Activated CD4-positive, CD25-positive, alpha-beta regulatory T cell (primary cell): Measurements from ENCODE around the gene ZNF385D.

Experiments used
- DNase-seq, 4 experiments: peaks; one replicate each; lab custom pipeline; 2025; lab: John Stamatoyannopoulos, UW

The ZNF385D gene

DNA sequence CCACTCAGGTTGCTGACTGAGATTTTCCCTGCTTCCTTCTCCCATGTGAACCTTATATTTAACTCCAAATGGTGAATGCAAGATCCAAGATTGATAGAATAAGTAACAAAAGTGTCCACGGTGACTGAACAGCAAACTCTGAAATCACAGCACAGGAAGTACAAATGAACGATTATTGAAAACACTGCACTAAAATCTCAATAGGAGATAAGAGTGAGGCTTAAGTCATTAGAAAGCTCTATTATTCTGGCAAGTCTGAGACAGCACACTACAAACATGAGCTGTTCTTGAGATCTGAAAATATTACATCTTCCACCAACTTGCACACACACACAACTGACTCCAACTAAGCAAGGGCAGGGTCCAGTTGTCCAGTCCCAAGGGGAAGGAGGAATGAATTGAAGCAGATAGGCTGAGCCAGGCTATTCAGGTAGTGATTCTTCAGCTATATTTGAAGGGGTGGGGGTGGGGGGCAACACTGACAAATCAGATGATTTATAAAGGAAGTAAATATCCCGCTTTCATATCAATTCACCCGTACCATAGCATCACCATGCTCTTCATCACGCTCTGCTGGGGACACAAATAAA, 2.9 kb downstream of the ZNF385D start:
- DNase-seq, result no peak

DNA sequence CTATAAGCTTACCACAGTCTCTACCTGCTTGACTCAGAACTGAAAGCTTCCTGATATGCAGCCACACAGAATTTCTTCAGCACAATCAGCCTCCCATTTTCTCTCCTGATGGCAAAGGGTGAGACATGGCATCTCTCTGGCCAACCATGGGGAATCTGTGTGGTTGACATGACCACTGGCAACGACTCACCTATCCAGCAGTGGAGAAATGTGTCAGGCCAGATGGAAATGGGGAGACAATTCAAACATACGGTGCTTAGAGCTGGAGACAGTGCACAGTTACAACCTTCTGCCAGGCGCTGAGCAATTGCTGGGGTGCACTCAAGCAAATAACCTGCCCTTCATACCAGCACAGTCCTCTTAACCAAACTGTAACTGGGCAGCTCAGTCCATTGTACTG, 3.6 kb downstream of the ZNF385D start:
- DNase-seq, result no peak

DNA sequence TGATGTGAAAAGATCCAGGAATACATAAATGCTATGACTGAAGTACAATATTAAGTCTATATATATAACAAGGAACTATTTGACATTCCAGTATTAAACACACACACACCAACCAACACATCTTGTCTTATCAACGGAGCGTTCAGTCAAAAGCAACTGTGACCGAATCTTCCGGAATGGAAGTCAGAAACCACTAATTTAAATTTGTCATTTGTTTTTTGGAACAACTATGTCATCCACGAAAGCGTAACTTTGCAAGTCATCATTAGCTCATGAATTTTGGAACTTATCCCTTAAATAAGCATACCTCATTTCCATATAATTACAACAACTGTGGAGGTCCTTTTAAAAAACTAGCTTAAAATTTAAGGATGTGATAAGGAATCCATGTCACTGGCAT, 5.0 kb downstream of the ZNF385D start:
- DNase-seq, result no peak

DNA sequence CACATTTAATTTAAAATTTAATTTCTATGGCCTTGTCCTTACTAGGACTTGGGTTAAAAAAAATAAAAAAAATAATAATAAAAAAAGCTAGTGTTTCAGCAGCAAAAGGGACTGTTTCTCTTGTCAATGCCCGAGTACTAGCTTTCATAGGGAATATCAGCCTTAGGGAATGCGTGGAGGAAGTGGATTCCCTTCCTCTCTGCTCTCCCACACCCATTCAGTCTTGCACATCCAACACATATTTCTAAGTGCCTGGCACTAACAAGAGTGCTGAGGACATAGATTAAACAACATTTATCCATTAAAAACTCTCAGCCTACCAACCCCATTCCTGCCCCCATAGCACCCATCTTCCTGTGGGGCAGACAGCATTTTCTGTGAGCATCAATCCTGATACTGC, 6.2 kb downstream of the ZNF385D start:
- no peak for DNase-seq

DNA sequence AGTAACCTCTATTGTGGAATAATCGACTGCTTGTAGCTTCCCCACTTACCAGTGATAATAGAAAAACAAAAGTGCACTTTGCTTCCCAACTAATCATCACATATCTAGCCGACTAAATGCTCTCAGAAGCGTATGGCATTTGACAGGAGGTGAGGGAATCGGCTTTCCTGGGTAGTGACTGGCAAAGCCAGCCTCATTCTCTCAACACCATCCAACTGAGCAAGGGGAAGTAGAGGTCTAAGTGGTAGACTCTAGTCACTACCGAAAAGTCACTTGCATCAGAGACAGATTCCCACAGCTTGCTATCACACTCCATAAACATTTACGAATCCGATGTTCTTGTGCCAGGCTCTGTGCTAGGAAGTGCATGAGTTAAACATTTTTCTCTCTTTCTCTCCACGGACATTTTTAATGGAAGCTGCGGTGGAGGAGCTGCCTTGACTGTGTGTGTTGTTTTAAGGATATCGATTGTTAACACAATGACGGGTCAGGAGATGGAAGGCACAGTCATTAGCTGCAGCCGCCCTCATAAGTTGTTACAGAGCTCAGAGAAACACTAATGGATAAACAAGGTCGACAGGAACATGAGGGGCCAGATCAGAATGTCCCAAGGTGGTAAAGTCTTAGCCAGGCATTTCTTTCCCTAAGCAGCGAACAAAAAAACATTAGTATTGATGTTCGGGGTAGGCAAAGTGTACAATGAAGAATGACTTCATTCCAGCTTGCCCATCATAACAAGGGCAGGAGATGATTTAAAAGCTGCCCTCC, 11.9 kb downstream of the ZNF385D start:
- DNase-seq, result no peak

DNA sequence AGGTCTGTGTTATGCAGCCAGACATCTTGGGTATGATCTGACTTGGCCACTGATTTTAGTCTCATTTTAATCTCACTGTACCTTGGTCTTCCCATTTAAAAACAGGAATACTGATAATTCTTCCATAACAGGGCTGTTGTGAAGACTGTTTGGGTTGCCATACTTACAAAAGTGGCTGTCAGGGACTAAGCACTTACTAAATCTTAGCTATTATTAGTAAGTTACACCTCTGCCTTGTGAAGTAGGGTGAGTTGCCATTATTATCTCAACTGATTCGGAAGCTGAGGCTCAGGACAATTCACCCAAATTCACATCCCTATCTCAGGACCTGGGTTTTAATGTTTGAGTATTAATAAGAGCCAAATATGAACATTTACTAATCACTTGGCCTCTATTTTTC, 12.7 kb downstream of the ZNF385D start:
- no peak for DNase-seq

DNA sequence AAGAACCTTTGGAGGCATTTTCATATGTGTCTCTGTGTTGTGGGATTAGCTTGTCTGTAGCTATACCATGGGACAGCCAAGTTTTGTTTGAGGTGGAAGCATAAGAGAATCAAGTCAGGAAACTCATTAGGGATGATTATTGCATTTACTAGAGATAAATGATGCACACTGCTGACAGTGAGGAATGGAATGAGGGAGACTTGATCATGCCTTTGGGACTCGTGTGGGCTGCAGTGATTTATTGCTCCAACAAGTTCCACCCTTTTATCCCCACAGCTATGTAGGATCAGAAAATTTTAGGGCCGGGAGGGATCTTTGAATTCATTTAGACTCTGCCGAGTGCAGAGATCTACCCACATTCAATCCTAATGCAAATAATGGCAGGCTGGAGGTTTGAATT, 16.3 kb downstream of the ZNF385D start:
- no peak for DNase-seq

DNA sequence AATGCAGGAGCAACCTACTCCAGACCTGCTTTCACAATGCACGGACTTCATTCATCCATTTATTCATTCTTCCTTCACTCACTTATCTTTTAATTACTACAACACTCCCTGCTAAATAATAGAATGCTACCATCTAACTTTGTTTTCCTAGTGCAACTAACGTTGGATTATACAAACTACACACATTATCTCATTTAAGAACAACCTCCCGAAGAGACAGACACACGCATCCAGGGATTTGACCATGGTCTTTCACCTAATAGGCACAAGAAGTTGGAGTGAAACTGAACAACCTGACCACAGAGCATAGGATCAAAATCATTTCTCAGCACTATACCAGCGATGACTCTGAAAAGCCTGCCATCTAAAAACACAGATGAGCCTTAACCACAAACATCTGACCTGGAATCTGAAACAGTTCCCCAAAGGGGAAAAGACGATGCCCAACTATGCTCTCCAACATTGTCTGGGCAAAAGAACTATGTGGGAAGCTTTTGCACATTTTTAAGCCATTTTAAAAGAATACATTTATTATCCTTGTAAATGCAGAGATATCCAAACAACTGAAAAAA, 21.0 kb downstream of the ZNF385D start:
- DNase-seq, result no peak

DNA sequence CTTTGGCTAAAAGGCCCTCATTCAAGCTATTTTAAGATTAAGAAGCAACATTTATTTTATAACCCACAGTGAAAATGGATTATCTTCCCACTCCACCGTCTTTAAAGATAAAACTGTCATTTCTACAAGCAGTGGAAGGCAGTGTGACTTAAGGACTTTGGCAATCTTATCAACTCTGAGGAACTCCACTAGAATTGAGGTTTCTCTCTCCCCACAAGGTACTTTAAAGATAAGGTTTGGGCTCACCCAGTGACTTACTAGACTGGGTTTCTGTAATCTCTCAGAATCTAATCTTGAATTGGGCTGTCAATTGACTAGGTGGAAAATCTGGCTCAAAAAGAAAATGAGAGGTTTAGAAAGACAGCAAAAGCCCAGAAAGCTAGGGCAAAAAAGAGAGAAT, 21.7 kb downstream of the ZNF385D start:
- DNase-seq, result no peak

DNA sequence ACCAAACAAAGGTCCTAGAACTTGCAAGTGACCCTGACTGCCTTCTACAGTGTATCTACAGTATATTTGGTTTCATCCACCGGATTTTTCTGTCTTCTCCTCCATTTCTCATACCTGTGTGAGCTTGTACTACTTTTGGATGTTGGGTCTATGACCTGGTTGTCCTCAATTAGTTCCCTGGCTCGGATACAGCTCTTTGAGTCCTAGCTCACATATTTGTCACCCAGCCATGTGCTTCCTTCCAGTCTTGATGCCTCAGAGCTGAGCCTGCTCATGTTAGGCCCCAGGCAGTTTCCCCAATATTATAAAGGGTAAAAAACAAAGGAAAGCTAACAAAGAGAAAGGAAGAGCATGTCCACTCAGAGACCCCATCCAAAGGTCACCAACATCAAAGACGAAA, 28.2 kb downstream of the ZNF385D start:
- no peak for DNase-seq

DNA sequence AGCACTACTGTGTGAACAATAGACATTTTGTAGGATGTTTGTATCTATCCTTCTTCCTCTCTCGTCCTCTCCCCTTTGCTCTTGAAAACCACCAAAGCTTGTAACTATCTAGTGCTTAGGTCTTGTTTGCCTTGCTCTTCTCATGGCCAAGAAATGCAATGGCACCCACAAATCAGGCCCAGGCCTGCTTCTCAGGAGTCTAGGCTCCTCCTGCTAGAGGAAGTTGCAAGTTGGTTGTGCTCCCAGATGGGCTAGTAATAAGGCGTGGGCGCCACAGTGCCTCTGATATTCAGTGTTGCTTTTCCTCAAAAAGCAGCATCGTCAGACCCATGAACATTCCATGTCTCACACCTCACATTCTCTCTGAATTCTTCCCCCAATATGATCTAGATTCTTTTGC, 28.7 kb downstream of the ZNF385D start:
- no peak for DNase-seq

DNA sequence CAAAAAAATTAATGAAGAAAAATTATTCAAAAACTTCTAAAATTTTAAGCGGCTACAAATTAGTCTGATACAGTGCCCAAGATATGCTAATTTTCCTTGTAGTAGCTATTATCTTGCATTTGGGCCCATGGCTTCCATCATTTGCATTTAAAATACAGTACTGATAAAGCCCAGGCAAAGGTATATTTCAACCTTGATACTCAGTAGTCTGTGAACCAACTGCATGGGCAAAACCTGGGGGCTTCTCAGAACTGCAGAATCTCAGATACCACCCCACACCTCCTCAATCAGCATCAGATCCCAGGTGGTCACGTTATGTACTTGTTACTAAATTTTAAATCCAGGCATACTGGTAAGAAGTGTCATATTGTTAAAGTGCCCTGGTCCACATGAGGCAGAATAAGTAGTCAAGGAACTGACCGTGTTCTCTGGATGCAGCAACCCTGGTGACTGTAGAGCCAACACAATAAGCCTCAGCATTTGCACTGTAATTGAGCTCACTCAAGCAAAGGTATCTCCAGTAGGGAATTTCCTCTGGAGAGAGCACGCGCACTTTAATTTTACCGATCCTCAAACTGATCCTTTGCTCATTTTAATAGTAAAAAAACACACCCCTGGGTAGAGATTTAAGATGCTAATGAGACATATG, 31.9 kb downstream of the ZNF385D start:
- DNase-seq, result no peak

DNA sequence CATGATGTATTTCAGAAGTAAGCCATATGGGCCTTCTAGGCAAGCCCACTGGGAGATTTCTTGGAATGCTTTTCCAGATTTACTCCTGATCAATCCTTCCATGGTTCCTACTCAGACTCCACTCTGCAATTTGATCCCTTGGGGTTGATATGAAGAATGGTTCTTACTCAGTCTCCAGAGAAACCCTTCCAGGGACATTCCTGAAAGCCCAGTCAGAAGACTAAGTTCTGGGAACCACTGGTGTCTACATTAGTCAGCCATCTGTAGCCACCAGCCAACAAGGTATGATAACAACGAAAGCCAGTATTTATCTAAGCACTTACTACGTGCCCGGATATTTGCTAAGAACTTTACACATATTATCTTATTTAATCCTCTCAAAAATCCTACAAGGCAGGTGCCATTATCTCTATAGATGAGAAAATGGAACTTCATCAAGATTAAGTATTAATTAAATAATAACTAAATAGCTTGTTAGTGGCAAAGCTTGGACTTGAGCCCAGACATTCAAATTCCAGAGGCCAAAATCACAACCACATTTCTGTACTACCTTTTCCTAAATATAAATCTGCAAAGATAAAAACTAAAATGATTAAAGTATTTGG, 32.7 kb downstream of the ZNF385D start:
- DNase-seq, result no peak

DNA sequence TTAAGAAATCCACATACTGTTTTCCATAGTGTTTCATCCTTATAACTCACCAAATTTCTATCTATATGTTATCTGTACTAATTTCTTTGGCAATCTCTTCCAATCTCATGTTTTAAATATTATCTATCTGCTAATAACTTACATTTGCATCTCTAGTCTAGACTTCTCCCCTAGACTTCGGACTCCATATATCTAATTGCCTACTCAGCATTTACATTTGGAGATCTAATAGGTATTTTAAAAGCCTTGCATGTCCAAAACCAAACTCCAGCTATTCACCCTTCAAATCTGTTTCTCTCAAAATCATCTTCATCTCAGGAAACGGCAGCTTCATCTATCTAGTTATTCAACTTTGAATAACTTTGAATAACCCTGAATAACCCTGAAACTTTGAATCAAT, 35.3 kb downstream of the ZNF385D start:
- no peak for DNase-seq

DNA sequence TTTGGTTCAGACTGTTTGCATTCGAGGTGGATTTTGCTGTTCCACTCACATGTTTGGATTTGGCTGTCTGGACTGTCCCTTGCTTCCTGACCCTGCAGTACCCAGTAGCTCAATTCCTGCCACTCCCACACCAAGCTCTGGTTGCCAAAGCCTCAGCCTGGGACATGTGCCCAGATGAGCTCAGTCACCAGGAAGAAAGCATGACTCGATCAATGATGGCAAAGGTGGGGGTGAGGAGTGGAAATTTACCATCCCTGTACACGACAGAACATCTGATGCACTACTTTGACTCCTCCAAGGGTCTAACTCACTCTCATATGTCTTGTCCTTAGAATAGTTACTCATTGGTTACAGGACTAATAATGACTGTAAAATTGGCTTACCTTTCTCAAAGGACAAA, 45.2 kb downstream of the ZNF385D start:
- DNase-seq, result no peak

DNA sequence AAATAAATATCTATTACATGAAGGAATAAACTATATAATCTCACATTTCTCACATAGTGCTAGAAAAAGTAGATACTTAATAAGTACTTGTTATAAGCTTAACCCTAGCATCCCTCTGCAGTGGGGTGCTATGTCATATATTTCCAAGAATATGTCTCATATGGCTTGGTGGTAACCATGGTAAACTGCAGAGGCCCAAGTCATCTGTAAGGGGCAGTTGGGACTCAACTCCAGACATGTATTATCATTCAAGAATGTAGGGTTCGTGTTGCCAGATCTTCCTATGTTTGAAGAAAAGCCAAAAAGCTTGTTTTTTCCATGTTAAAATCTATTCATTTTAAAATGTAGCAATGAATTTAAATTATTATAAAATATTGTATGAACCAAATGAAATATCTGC, 46.2 kb downstream of the ZNF385D start:
- no peak for DNase-seq

DNA sequence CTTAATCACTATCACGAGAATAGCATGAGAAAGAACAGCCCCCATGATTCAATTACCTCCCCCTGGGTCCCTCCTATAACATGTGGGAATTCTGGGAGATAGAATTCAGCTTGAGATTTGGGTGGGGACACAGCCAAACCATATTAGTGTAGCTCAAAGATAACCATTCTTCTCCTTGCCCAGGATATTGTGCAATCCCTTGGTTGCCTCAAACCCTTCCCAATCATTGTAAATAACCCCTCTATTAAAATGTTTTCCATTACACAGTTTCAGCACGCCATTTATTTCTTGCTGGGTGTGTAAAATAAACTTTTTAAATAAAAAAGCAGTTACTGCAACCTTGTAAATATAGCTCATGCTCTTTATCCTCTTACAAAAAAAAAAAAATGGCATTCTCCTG, 47.7 kb downstream of the ZNF385D start:
- no peak for DNase-seq

DNA sequence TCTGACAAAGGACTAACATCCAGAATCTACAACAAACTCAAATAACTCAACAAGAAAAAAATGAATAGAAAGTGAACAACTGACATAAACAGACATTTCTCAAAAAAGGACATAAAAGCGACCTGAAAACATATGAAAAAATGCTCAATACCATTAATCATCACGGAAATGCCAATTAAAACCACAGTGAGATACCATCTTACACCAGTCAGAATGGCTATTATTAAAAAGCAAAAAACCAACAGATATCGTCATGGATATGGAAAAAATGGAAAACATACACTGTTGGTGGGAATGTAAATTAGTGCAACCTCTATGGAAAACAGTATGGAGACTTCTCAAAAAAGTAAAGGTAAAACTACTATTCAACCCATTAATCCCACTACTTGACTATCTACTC, 53.3 kb downstream of the ZNF385D start:
- no peak for DNase-seq

DNA sequence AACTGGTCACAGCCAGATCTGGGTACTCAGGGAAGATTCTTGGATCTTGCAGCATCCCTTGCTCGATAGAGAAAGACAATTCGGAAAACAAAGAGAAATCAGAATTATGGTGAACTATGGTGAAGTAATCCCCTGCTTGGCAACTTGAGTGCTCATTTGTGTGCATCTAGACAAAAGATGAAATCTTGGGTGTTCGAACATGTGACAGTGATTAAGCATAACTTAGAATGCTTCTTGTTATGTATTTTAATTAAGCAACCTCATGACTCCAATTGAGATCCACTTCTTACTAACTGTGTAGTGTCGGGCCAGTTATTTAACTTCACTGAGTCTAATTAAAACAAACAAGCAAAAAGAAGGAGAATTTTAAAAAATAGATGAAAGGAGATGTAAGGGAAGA, 56.5 kb downstream of the ZNF385D start:
- DNase-seq, result no peak

DNA sequence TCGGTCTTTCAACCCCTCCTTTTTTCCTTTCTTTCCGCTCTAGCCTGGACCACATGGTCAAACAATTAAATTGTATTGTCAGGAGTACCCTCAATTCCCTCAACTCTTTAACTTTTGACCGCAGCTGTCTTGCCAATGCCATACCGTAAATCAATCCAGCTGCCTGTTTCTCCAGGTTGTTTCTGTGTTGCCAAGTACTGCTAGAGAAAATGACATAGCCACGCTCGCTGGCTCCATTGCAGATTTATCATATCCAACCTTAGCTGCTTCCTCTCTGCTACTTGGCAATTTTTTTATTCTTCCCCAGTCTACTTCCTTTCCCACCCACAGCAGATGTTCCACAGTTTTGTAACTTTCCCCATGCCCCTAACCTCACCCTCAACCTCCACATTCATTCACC, 60.0 kb downstream of the ZNF385D start:
- DNase-seq, result no peak

DNA sequence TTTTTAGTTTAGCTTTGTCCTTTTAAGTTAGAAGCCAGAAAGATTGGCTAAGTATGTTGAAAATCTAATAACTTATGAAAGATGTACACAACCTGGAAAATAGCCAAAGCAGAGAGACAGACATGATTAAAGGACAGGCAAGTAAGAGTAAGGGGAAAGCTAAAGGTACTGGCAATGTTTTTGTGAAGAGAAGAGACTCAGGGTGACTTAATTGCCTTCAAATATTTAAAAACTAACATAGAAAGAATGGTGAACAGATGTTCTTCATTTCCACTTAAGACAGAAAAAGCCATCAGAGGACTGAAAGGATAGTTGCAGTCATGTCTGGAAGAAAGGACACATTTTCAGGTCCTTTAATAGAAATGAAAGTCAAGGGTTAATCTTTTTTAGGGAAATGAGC, 68.8 kb downstream of the ZNF385D start:
- DNase-seq, result no peak

DNA sequence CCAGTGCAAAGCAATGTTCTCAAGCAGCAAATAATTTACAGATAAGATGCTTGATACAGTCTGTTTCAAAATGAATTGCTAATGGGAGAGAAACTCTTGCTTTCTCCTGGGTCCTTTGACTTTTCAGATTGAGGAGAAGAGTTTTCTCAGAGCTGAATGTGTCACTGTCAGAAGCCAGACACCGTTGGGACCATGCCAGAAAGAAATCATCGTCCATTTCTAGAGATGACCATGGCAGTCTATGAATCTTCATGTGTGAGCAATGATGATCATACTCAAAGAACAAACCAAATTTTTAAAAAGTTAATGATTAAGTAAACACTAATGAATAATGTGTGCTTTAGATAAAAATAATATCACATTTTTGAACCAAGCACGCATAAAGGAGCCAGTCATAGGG, 77.6 kb downstream of the ZNF385D start:
- no peak for DNase-seq

DNA sequence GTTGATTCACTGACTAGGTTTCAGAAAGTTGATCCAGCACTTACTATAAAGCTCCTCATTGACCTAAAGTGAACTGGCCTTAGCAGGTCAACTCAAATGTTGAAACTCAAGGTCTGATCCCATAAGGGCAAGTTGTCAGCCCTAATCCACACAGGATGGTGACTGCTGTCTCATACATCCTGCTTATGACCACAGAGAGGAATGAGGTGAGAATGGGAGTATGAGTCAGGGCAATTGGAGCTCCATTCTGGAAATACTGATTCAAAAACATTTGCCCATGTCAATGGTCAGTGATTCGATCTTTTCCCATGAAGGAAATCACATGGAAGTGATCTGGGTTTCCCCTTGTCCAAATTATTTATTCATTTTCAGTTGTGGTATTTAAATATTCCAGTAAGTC, 78.7 kb downstream of the ZNF385D start:
- DNase-seq, result no peak
